ENCODE measurements around the gene ZNF280D. TPM values are rescaled to one million over a fixed set of nuclear protein-coding genes. Genes with fewer than 3 reads are reported as not detected.

Gene ZNF280D
- total and polyA plus RNA-seq, 9 donors, result 28.3 to 42.5 (median 33.8) TPM

DNA sequence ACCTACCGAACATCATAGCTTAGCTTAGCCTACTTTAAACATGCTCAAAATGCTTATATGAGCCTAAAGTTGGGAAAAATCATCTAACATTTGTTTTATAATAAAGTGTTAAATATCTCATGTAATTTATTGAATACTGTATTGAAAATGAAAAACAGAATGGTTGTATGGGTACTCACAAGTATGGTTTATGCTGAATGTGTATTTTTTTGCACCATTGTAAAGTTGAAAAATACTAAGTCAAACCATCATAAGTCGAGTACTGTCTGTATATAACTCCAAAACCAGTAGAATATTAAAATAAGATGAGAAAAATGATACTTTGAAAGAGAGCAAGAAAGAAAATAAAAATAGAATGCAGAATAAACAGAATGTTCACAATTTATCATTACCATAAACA, 115.7 kb downstream of the ZNF280D start:
- no CpG with 5 or more reads among the region's 2 CpGs for WGBS (ENCODE audit: insufficient coverage)
- DNase-seq, result no peak
- H3K36me3 ChIP-seq (ENCODE audit: control insufficient read depth, insufficient read depth, low read length), result no peaks in the 10 kb centered on the region
- no peak overlapping the region for H3K4me3 ChIP-seq (ENCODE audit: low read length)
- no peaks in the 10 kb centered on the region for H3K27me3 ChIP-seq (ENCODE audit: control insufficient read depth, insufficient read depth, low read length)
- no peak overlapping the region for H3K27ac ChIP-seq (ENCODE audit: low read length)
- H3K4me1 ChIP-seq (ENCODE audit: control insufficient read depth, insufficient read depth, low read length), result no peaks in the 10 kb centered on the region
- H3K9me3 ChIP-seq (replicated peaks; ENCODE audit: control insufficient read depth, low read depth, low read length), result peaks cover 3% of the 10 kb centered on the region

DNA sequence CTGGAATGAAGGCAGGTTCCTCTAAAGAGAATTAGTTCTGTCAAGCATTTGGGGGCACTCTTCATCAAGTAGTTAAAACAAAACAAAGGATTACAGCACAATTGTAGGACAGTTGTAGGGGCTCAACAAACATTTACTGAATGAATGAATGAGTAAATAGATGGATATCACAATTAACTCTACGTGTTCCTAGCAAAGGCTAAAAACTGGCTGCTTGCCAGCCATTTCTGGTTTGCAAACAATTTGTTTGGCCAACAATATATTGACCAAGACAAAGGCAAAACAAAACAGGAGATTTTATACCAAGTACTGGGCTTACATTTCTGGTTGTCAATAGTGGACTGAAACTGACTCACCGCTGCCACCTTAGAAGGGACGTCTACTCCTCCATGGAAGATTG, 116.8 kb downstream of the ZNF280D start:
- Histone ChIP-seq H3K27me3 (ENCODE audit: control insufficient read depth, insufficient read depth, low read length) (no peaks in the 10 kb centered on the region), H3K36me3 (ENCODE audit: control insufficient read depth, insufficient read depth, low read length) (no peaks in the 10 kb centered on the region), H3K27ac (ENCODE audit: low read length) (no peak overlapping the region), H3K4me3 (ENCODE audit: low read length) (no peak overlapping the region), H3K9me3 (replicated peaks; ENCODE audit: control insufficient read depth, low read depth, low read length) (peaks cover 3% of the 10 kb centered on the region), H3K4me1 (ENCODE audit: control insufficient read depth, insufficient read depth, low read length) (no peaks in the 10 kb centered on the region)
- no CpG with 5 or more reads among the region's 3 CpGs for WGBS (ENCODE audit: insufficient coverage)
- no peak for DNase-seq

DNA sequence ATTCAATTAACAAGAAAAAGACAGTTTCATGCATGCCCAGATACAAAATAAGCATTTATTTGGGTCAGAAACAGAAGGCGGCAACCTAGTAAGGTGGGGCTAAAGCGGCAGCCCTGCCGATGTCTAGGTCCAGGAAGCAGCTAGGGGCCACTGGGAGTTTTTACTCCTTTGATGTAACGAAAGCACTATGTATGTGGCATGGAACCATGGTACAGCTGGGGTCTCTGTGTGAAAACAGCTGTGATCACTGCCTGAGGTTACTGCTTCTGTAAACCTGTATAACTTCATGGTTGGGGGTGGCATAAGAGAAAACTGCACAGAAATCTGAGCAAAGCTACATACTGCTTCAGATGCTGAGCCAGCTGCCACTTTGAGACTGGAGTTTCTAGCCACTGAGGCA, 119.5 kb downstream of the ZNF280D start:
- Histone ChIP-seq H3K9me3 (replicated peaks; ENCODE audit: control insufficient read depth, low read depth, low read length) (peaks cover 2% of the 10 kb centered on the region), H3K27ac (ENCODE audit: low read length) (no peak overlapping the region), H3K4me1 (ENCODE audit: control insufficient read depth, insufficient read depth, low read length) (no peaks in the 10 kb centered on the region), H3K4me3 (ENCODE audit: low read length) (no peak overlapping the region), H3K27me3 (ENCODE audit: control insufficient read depth, insufficient read depth, low read length) (no peaks in the 10 kb centered on the region), H3K36me3 (ENCODE audit: control insufficient read depth, insufficient read depth, low read length) (no peaks in the 10 kb centered on the region)
- 36% methylated on average over 4 of the region's 4 CpGs for WGBS (ENCODE audit: insufficient coverage)
- DNase-seq, result no peak

DNA sequence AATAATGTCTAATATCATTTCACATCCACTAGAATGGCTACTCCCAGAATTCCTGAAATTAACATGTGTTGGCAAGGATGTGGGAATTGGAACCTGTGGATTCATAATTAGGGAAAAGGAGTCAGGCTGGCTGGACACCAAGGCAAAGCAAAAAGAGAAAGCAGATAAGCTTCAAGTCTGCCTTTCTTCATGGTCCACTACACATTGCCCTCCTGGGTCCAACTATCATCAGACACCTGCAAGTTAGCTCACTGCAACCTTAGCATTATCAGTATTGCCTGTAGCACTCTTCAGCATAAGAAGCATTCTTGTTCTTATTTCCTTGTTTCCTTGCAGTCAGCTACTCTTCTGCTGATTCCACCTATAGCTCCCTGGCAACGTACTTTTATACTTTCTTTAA, 124.3 kb downstream of the ZNF280D start:
- H3K4me3 ChIP-seq (ENCODE audit: low read length), result no peak overlapping the region
- no peak overlapping the region for H3K27ac ChIP-seq (ENCODE audit: low read length)
- WGBS (ENCODE audit: insufficient coverage), result 17% methylated on average over 1 of the region's 1 CpG
- H3K36me3 ChIP-seq (ENCODE audit: control insufficient read depth, insufficient read depth, low read length), result no peaks in the 10 kb centered on the region
- H3K4me1 ChIP-seq (ENCODE audit: control insufficient read depth, insufficient read depth, low read length), result no peaks in the 10 kb centered on the region
- H3K9me3 ChIP-seq (replicated peaks; ENCODE audit: control insufficient read depth, low read depth, low read length), result no peaks in the 10 kb centered on the region
- no peak for DNase-seq
- H3K27me3 ChIP-seq (ENCODE audit: control insufficient read depth, insufficient read depth, low read length), result no peaks in the 10 kb centered on the region

DNA sequence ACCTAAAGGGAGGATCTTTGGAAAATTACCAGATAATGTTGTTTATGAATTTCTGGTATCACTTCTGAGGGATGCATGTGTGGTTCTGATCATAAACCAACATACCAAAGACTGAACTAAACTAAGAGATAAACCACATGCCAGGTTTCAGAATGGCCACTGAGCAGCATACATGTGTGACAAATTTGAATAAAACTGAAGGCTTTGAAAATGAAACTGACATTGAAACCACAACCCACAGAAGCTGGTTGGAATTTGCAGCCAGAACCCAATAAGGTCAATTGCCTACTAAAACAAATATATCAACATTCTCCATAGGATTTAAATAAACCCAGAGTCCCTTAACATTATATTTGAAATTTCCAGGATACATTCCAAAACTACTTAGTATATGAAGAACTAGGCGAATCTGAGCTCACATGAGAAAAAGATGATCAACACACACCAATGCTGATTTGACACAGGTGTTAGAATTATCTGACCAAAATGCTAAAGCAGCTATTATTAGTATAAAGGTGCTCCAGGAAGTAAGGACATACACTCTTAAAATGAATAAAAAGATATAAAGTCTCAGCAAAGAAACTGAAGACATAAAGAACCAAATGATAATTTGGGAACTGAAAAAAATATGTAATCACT, 125.0 kb downstream of the ZNF280D start:
- no peak overlapping the region for H3K27ac ChIP-seq (ENCODE audit: low read length)

DNA sequence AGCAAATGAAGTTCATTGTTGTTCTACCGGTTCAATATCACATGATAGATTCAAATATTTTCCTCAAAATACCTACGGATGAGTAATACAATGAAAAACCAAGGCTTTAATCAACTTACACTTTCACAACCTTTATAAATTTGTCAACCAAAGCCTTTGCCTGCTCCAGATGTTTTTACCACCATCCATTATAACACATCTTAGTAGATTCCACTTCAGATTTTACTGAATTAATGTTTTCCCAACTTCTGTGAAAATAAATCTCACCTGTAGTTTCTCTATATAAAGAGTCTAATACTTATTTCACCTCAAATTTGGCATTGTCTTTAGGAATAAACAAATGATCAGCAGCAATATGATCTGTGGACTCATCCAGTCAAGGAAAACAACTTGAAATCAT, 131.1 kb downstream of the ZNF280D start:
- peaks cover 13% of the 10 kb centered on the region for H3K9me3 ChIP-seq (replicated peaks; ENCODE audit: control insufficient read depth, low read depth, low read length)
- no CpG with 5 or more reads among the region's 2 CpGs for WGBS (ENCODE audit: insufficient coverage)
- no peak for DNase-seq

More for the DNA sequence above, 125.0 kb downstream of the ZNF280D start:
- Histone ChIP-seq H3K27me3 (ENCODE audit: control insufficient read depth, insufficient read depth, low read length) (no peaks in the 10 kb centered on the region), H3K9me3 (replicated peaks; ENCODE audit: control insufficient read depth, low read depth, low read length) (no peaks in the 10 kb centered on the region), H3K4me3 (ENCODE audit: low read length) (no peak overlapping the region), H3K36me3 (ENCODE audit: control insufficient read depth, insufficient read depth, low read length) (no peaks in the 10 kb centered on the region), H3K4me1 (ENCODE audit: control insufficient read depth, insufficient read depth, low read length) (no peaks in the 10 kb centered on the region)
- no CpG with 5 or more reads among the region's 1 CpG for WGBS (ENCODE audit: insufficient coverage)
- DNase-seq, result no peak

DNA sequence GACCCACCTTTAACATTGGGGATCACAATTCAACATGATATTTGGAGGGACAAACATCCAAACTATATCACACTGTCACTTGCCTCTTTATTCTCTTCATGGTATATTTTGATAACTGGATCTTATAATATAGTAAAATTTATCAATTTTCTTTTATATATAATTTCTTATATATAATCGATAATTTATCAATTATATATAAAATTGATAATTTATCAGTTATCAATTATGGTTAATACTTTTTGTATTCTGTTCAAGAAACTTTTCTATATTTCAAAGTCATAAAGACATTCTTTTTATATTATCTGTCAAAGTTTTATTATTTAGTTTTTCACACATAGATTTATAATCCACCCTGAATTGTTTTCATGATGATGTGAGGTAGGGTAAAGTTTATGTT, 132.9 kb downstream of the ZNF280D start:
- Histone ChIP-seq H3K27me3 (ENCODE audit: control insufficient read depth, insufficient read depth, low read length) (no peaks in the 10 kb centered on the region), H3K9me3 (replicated peaks; ENCODE audit: control insufficient read depth, low read depth, low read length) (peaks cover 13% of the 10 kb centered on the region), H3K4me3 (ENCODE audit: low read length) (no peak overlapping the region), H3K27ac (ENCODE audit: low read length) (no peak overlapping the region), H3K36me3 (ENCODE audit: control insufficient read depth, insufficient read depth, low read length) (no peaks in the 10 kb centered on the region), H3K4me1 (ENCODE audit: control insufficient read depth, insufficient read depth, low read length) (no peaks in the 10 kb centered on the region)
- WGBS (ENCODE audit: insufficient coverage), result no CpG with 5 or more reads among the region's 1 CpG
- no peak for DNase-seq

More for the DNA sequence above, 131.1 kb downstream of the ZNF280D start:
- Histone ChIP-seq H3K36me3 (ENCODE audit: control insufficient read depth, insufficient read depth, low read length) (no peaks in the 10 kb centered on the region), H3K27ac (ENCODE audit: low read length) (no peak overlapping the region), H3K4me3 (ENCODE audit: low read length) (no peak overlapping the region), H3K27me3 (ENCODE audit: control insufficient read depth, insufficient read depth, low read length) (no peaks in the 10 kb centered on the region), H3K4me1 (ENCODE audit: control insufficient read depth, insufficient read depth, low read length) (no peaks in the 10 kb centered on the region)

DNA sequence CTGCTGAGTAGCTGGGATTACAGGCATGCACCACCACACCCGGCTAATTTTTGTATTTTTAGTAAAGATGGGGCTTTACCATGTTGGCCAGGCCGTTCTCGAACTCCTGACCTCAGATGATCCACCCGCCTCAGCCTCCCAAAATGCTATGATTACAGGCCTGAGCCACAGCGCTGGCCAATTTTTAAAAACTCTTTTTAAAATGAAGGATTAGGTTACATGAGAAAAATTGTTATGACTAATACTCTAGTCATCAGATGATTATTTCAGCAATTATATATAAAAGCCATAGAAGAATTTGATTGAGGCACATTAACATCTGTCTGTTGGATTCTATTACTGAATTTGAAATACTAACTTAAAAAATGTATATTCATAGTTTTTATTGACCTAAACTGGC, 134.3 kb downstream of the ZNF280D start:
- no peaks in the 10 kb centered on the region for H3K4me1 ChIP-seq (ENCODE audit: control insufficient read depth, insufficient read depth, low read length)
- DNase-seq, result no peak
- no peaks in the 10 kb centered on the region for H3K27me3 ChIP-seq (ENCODE audit: control insufficient read depth, insufficient read depth, low read length)
- no peaks in the 10 kb centered on the region for H3K36me3 ChIP-seq (ENCODE audit: control insufficient read depth, insufficient read depth, low read length)
- no peak overlapping the region for H3K4me3 ChIP-seq (ENCODE audit: low read length)
- H3K27ac ChIP-seq (ENCODE audit: low read length), result no peak overlapping the region
- no CpG with 5 or more reads among the region's 5 CpGs for WGBS (ENCODE audit: insufficient coverage)
- H3K9me3 ChIP-seq (replicated peaks; ENCODE audit: control insufficient read depth, low read depth, low read length), result peaks cover 13% of the 10 kb centered on the region

DNA sequence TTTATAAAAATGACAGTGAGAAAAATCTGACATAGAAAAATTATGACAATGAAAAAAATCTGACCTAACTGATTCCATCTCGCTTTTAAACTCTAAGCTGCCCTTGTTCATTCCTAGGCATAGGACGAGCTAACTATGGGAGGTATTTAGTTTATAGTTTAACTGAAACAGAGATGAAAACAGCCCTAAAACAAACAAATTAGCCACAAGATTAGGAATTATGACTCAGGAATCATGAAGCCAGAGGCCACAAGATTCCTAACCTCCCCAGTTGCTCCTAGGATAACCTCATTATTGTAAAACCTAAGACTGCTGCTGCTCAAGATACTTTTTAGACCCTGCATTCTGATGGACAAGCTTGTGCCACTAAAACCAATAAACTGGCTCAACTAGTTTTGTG, 145.6 kb downstream of the ZNF280D start:
- H3K27ac ChIP-seq (ENCODE audit: low read length), result no peak overlapping the region
- H3K4me1 ChIP-seq (ENCODE audit: control insufficient read depth, insufficient read depth, low read length), result no peaks in the 10 kb centered on the region
- DNase-seq, result no peak
- H3K27me3 ChIP-seq (ENCODE audit: control insufficient read depth, insufficient read depth, low read length), result no peaks in the 10 kb centered on the region
- no peak overlapping the region for H3K4me3 ChIP-seq (ENCODE audit: low read length)
- no peaks in the 10 kb centered on the region for H3K36me3 ChIP-seq (ENCODE audit: control insufficient read depth, insufficient read depth, low read length)
- no CpG with 5 or more reads among the region's 2 CpGs for WGBS (ENCODE audit: insufficient coverage)
- peaks cover 17% of the 10 kb centered on the region for H3K9me3 ChIP-seq (replicated peaks; ENCODE audit: control insufficient read depth, low read depth, low read length)

DNA sequence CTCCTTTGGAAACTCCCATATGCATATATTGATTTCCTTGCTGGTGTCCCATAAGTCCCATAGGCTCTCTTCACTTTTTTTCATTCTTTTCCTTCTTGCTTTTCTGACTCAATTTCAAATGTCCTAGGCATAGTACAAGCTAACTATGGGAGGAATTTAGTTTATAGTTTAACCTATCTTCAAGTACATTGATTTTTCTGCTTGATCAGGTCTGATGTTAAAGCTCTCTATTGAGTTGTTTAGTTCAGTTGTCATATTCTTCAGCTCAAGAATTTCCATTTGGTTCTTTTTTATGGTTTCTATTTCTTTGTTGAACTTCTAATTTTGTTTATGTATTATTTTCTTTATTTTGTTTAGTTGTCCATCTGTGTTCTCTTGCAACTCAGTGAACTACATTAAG, 147.1 kb downstream of the ZNF280D start:
- H3K9me3 ChIP-seq (replicated peaks; ENCODE audit: control insufficient read depth, low read depth, low read length), result peaks cover 17% of the 10 kb centered on the region
- no peak for DNase-seq
- H3K4me1 ChIP-seq (ENCODE audit: control insufficient read depth, insufficient read depth, low read length), result no peaks in the 10 kb centered on the region
- no peak overlapping the region for H3K27ac ChIP-seq (ENCODE audit: low read length)
- no peak overlapping the region for H3K4me3 ChIP-seq (ENCODE audit: low read length)
- no peaks in the 10 kb centered on the region for H3K36me3 ChIP-seq (ENCODE audit: control insufficient read depth, insufficient read depth, low read length)
- H3K27me3 ChIP-seq (ENCODE audit: control insufficient read depth, insufficient read depth, low read length), result no peaks in the 10 kb centered on the region

DNA sequence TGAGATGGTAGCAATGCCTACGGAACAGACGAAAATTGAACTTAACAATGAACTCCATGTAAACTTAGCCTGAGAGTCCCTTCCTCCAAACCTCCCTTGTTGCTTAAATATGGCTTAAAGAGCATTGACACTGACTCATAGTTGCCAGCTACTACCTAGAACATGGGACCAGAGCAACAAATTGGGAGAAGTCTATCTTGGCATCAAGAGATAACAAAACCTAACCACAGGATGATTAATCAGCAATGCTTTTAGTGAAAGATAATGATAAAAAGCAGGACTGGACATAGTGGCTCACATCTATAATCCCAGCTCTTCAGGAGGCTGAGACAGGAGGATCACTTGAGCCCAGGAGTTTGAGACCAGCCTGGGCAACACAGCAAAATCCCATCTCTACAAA, 150.5 kb downstream of the ZNF280D start:
- Histone ChIP-seq H3K4me3 (ENCODE audit: low read length) (no peak overlapping the region), H3K36me3 (ENCODE audit: control insufficient read depth, insufficient read depth, low read length) (no peaks in the 10 kb centered on the region), H3K27me3 (ENCODE audit: control insufficient read depth, insufficient read depth, low read length) (no peaks in the 10 kb centered on the region), H3K27ac (ENCODE audit: low read length) (no peak overlapping the region), H3K4me1 (ENCODE audit: control insufficient read depth, insufficient read depth, low read length) (no peaks in the 10 kb centered on the region), H3K9me3 (replicated peaks; ENCODE audit: control insufficient read depth, low read depth, low read length) (peaks cover 17% of the 10 kb centered on the region)
- WGBS (ENCODE audit: insufficient coverage), result 85% methylated on average over 2 of the region's 2 CpGs
- DNase-seq, result no peak

All from muscle of leg (tissue), 11 donors.